H9 (cell line): ENCODE measurements around the gene SLC43A1. TPM values are rescaled to one million over a fixed set of nuclear protein-coding genes. Genes with fewer than 3 reads are reported as not detected.

ENCODE experiments used
- DNase-seq: peaks from one replicate; pipeline ENCODE4 v3.0.0-alpha.2; 2017
- H2AFZ ChIP-seq: one replicate; pipeline ENCODE4 v1.6.1; 2013; ENCODE audit warnings: mild to moderate bottlenecking, low read length, control low read depth, moderate library complexity
- H2AK5ac ChIP-seq: 2 replicates; pipeline ENCODE4 v1.6.1; 2013; ENCODE audit warnings: low read length, control low read depth, mixed read lengths; ENCODE audit not compliant: insufficient read length
- H2BK120ac ChIP-seq: one replicate; pipeline ENCODE4 v1.6.1; 2013; ENCODE audit warnings: low read depth, mild to moderate bottlenecking, low read length, control low read depth, inconsistent platforms; ENCODE audit not compliant: poor library complexity, severe bottlenecking
- H2BK12ac ChIP-seq: 2 replicates; pipeline ENCODE4 v1.6.1; 2013; ENCODE audit warnings: low read length, control low read depth, mixed read lengths, low read depth; ENCODE audit not compliant: insufficient read length
- H2BK15ac ChIP-seq: 2 replicates; pipeline ENCODE4 v1.6.1; 2013; ENCODE audit warnings: low read depth, low read length, control low read depth
- H2BK20ac ChIP-seq: one replicate; pipeline ENCODE4 v1.6.1; 2013; ENCODE audit warnings: low read depth, mild to moderate bottlenecking, low read length, control low read depth, inconsistent platforms; ENCODE audit not compliant: poor library complexity, severe bottlenecking
- H2BK5ac ChIP-seq: 2 replicates; pipeline ENCODE4 v1.6.1; 2013; ENCODE audit warnings: low read length, control low read depth, mixed read lengths; ENCODE audit not compliant: insufficient read length
- H3K14ac ChIP-seq: 2 replicates; pipeline ENCODE4 v1.6.1; 2013; ENCODE audit warnings: low read length, control low read depth; ENCODE audit not compliant: insufficient read depth
- H3K18ac ChIP-seq: 2 replicates; pipeline ENCODE4 v1.6.1; 2013; ENCODE audit warnings: low read depth, mild to moderate bottlenecking, mixed read lengths, low read length, control low read depth; ENCODE audit not compliant: insufficient read length
- H3K23ac ChIP-seq: 2 replicates; pipeline ENCODE4 v1.6.1; 2013; ENCODE audit warnings: low read length, control low read depth, mixed read lengths, low read depth; ENCODE audit not compliant: insufficient read length
- H3K23me2 ChIP-seq: 2 replicates; pipeline ENCODE4 v1.6.1; 2013; ENCODE audit warnings: low read depth, mild to moderate bottlenecking, mixed read lengths, low read length, control low read depth; ENCODE audit not compliant: insufficient read length, poor library complexity, severe bottlenecking
- H3K27ac ChIP-seq: 2 replicates; pipeline ENCODE4 v1.5.1; 2013; ENCODE audit warnings: low read length, control low read depth, mixed read lengths, low read depth; ENCODE audit not compliant: insufficient read length
- H3K27me3 ChIP-seq: 2 replicates; pipeline ENCODE4 v1.6.1; 2013; ENCODE audit warnings: low read length, control low read depth, inconsistent platforms; ENCODE audit not compliant: insufficient read depth
- H3K4ac ChIP-seq: 2 replicates; pipeline ENCODE4 v1.6.1; 2013; ENCODE audit warnings: low read depth, mild to moderate bottlenecking, control low read depth, inconsistent platforms, low read length, moderate library complexity
- H3K4me1 ChIP-seq: 2 replicates; pipeline ENCODE4 v1.6.1; 2013; ENCODE audit warnings: low read length, control low read depth, inconsistent platforms; ENCODE audit not compliant: insufficient read depth
- H3K4me2 ChIP-seq: 2 replicates; pipeline ENCODE4 v1.6.1; 2013; ENCODE audit warnings: low read length, control low read depth, mixed read lengths; ENCODE audit not compliant: insufficient read length, insufficient read depth
- H3K56ac ChIP-seq: 2 replicates; pipeline ENCODE4 v1.6.1; 2013; ENCODE audit warnings: low read depth, mild to moderate bottlenecking, mixed read lengths, low read length, control low read depth; ENCODE audit not compliant: insufficient read length
- H3K79me1 ChIP-seq: 2 replicates; pipeline ENCODE4 v1.6.1; 2013; ENCODE audit warnings: low read depth, mild to moderate bottlenecking, moderate library complexity, low read length, control low read depth, inconsistent platforms; ENCODE audit not compliant: insufficient read depth, poor library complexity, severe bottlenecking
- H3K79me2 ChIP-seq: 2 replicates; pipeline ENCODE4 v1.6.1; 2013; ENCODE audit warnings: low read length, control low read depth, inconsistent platforms; ENCODE audit not compliant: insufficient read depth
- H3K9ac ChIP-seq: 2 replicates; pipeline ENCODE4 v1.6.1; 2013; ENCODE audit warnings: low read length, control low read depth, mixed read lengths; ENCODE audit not compliant: insufficient read length; ENCODE audit errors: extremely low read depth
- H3K9me3 ChIP-seq: one replicate; pipeline ENCODE4 v1.6.1; 2013; ENCODE audit warnings: low read depth, low read length, inconsistent platforms; ENCODE audit not compliant: control insufficient read depth
- H3T11ph ChIP-seq: one replicate; pipeline ENCODE4 v1.6.1; 2013; ENCODE audit warnings: mild to moderate bottlenecking, low read length, control low read depth, inconsistent platforms
- H4K20me1 ChIP-seq: one replicate; pipeline ENCODE4 v1.6.1; 2013; ENCODE audit not compliant: control insufficient read depth, insufficient read length, insufficient read depth
- H4K5ac ChIP-seq: 2 replicates; pipeline ENCODE4 v1.6.1; 2013; ENCODE audit warnings: low read depth, mild to moderate bottlenecking, mixed read lengths, low read length, control low read depth; ENCODE audit not compliant: insufficient read length
- H4K8ac ChIP-seq: replicated peaks from 2 replicates; pipeline ENCODE4 v1.6.1; 2013; ENCODE audit warnings: low read length, control low read depth, mixed read lengths, low read depth; ENCODE audit not compliant: insufficient read length
- H4K91ac ChIP-seq: 2 replicates; pipeline ENCODE4 v1.6.1; 2013; ENCODE audit warnings: low read depth, mild to moderate bottlenecking, moderate library complexity, mixed read lengths, low read length, control low read depth; ENCODE audit not compliant: insufficient read length
- H3K27ac Mint-ChIP-seq, 3 experiments: 2 replicates in 2 of 3; 3 replicates in 1 of 3; pipeline ENCODE4 v1.8.0; 2020 to 2021; ENCODE audit warnings: mixed read lengths in 3 of 3, mild to moderate bottlenecking in 1 of 3, moderate library complexity in 1 of 3
- H3K27me3 Mint-ChIP-seq: 2 replicates; pipeline ENCODE4 v1.8.0; 2021; ENCODE audit warnings: low read depth, mild to moderate bottlenecking, moderate library complexity, mixed read lengths
- H3K36me3 Mint-ChIP-seq, 3 experiments: 2 replicates in 2 of 3; 3 replicates in 1 of 3; pipeline ENCODE4 v1.8.0; 2020 to 2021; ENCODE audit warnings: low read depth in 3 of 3, mixed read lengths in 3 of 3; ENCODE audit not compliant: insufficient read depth in 1 of 3
- H3K4me1 Mint-ChIP-seq, 2 experiments: 2 replicates each; pipeline ENCODE4 v1.8.0; 2020; ENCODE audit warnings: mixed read lengths in 2 of 2
- H3K4me3 Mint-ChIP-seq, 2 experiments: 2 replicates in 1 of 2; 3 replicates in 1 of 2; pipeline ENCODE4 v1.8.0; 2020 to 2021; ENCODE audit warnings: mild to moderate bottlenecking in 2 of 2, mixed read lengths in 2 of 2, moderate library complexity in 1 of 2
- H3K9me3 Mint-ChIP-seq, 2 experiments: 2 replicates in 1 of 2; 3 replicates in 1 of 2; pipeline ENCODE4 v1.8.0; 2020; ENCODE audit warnings: mild to moderate bottlenecking in 2 of 2, mixed read lengths in 2 of 2, moderate library complexity in 1 of 2
- CTCF ChIP-seq: fragments of 200-600 bp; sonication (generic); conservative IDR thresholded peaks from 3 replicates; pipeline ENCODE4 v1.8.0; 2021; ENCODE audit warnings: antibody characterized with exemption, mild to moderate bottlenecking
- WGBS: extraction: QIAGEN DNeasy Blood & Tissue Kit; methylation state at CpG from one replicate; pipeline ENCODE4 v1.1.7; 2013; ENCODE audit warnings: missing lambda C conversion rate, low lambda C conversion rate, mixed read lengths; ENCODE audit not compliant: insufficient read length; ENCODE audit errors: extremely low coverage; 5-methylcytosine and 5-hydroxymethylcytosine counted together
- total RNA-seq: library from RNA; stranded (reverse); gene quantifications from 2 replicates; pipeline ENCODE4 v1.2.1, GENCODE V29; 2021

Gene SLC43A1
- total RNA-seq, 1 experiment from 2014 or later: 17.0 TPM

GRCh38 chr11:57439786-57440185 lies 75.7 kb downstream of the SLC43A1 start:
- H3K4ac ChIP-seq: no peak overlapping the region
- H3K18ac ChIP-seq: no peak overlapping the region
- no peak overlapping the region for H3K9ac ChIP-seq
- no peaks in the 10 kb centered on the region for H3K79me2 ChIP-seq
- no peak overlapping the region for H2BK15ac ChIP-seq
- DNase-seq: no peak
- no peak overlapping the region for H4K5ac ChIP-seq
- H2BK20ac ChIP-seq: no peak overlapping the region
- Mint-ChIP-seq H3K27me3 (peaks cover 13% of the 10 kb centered on the region), H3K9me3 (no peaks in the 10 kb centered on the region), H3K36me3 (no peaks in the 10 kb centered on the region), H3K27ac (no peak overlapping the region), H3K4me1 (no peaks in the 10 kb centered on the region), H3K4me3 (no peak overlapping the region)
- H3K23me2 ChIP-seq: no peaks in the 10 kb centered on the region
- no peak for TF ChIP-seq CTCF
- H2BK5ac ChIP-seq: no peak overlapping the region
- no peak overlapping the region for H2AFZ ChIP-seq
- H4K91ac ChIP-seq: no peak overlapping the region
- no peaks in the 10 kb centered on the region for H4K20me1 ChIP-seq
- WGBS: no CpG with 5 or more reads among the region's 6 CpGs
- H2AK5ac ChIP-seq: no peak overlapping the region
- no peak overlapping the region for H4K8ac ChIP-seq
- H3K9me3 ChIP-seq: no peaks in the 10 kb centered on the region
- H2BK120ac ChIP-seq: no peak overlapping the region
- H3K4me2 ChIP-seq: no peak overlapping the region
- H3K14ac ChIP-seq: no peak overlapping the region; the same call in 1 of the 2 replicates
- H3T11ph ChIP-seq: no peak overlapping the region
- H3K23ac ChIP-seq: no peak overlapping the region
- no peaks in the 10 kb centered on the region for H3K79me1 ChIP-seq
- no peaks in the 10 kb centered on the region for H3K4me1 ChIP-seq
- H3K27me3 ChIP-seq: no peaks in the 10 kb centered on the region
- H2BK12ac ChIP-seq: no peak overlapping the region
- H3K56ac ChIP-seq: no peak overlapping the region
- no peak overlapping the region for H3K27ac ChIP-seq
